H9 (cell line): Measurements from ENCODE around the gene THSD7A. TPM values are rescaled to one million over a fixed set of nuclear protein-coding genes. Genes with fewer than 3 reads are reported as not detected.

ENCODE experiments used
- DNase-seq: peaks from one replicate; pipeline ENCODE4 v3.0.0-alpha.2; 2017
- H2AFZ ChIP-seq: one replicate; pipeline ENCODE4 v1.6.1; 2013; ENCODE audit warnings: mild to moderate bottlenecking, low read length, control low read depth, moderate library complexity
- H2AK5ac ChIP-seq: 2 replicates; pipeline ENCODE4 v1.6.1; 2013; ENCODE audit warnings: low read length, control low read depth, mixed read lengths; ENCODE audit not compliant: insufficient read length
- H2BK120ac ChIP-seq: one replicate; pipeline ENCODE4 v1.6.1; 2013; ENCODE audit warnings: low read depth, mild to moderate bottlenecking, low read length, control low read depth, inconsistent platforms; ENCODE audit not compliant: poor library complexity, severe bottlenecking
- H2BK12ac ChIP-seq: 2 replicates; pipeline ENCODE4 v1.6.1; 2013; ENCODE audit warnings: low read length, control low read depth, mixed read lengths, low read depth; ENCODE audit not compliant: insufficient read length
- H2BK15ac ChIP-seq: 2 replicates; pipeline ENCODE4 v1.6.1; 2013; ENCODE audit warnings: low read depth, low read length, control low read depth
- H2BK20ac ChIP-seq: one replicate; pipeline ENCODE4 v1.6.1; 2013; ENCODE audit warnings: low read depth, mild to moderate bottlenecking, low read length, control low read depth, inconsistent platforms; ENCODE audit not compliant: poor library complexity, severe bottlenecking
- H2BK5ac ChIP-seq: 2 replicates; pipeline ENCODE4 v1.6.1; 2013; ENCODE audit warnings: low read length, control low read depth, mixed read lengths; ENCODE audit not compliant: insufficient read length
- H3K14ac ChIP-seq: 2 replicates; pipeline ENCODE4 v1.6.1; 2013; ENCODE audit warnings: low read length, control low read depth; ENCODE audit not compliant: insufficient read depth
- H3K18ac ChIP-seq: 2 replicates; pipeline ENCODE4 v1.6.1; 2013; ENCODE audit warnings: low read depth, mild to moderate bottlenecking, mixed read lengths, low read length, control low read depth; ENCODE audit not compliant: insufficient read length
- H3K23ac ChIP-seq: 2 replicates; pipeline ENCODE4 v1.6.1; 2013; ENCODE audit warnings: low read length, control low read depth, mixed read lengths, low read depth; ENCODE audit not compliant: insufficient read length
- H3K23me2 ChIP-seq: 2 replicates; pipeline ENCODE4 v1.6.1; 2013; ENCODE audit warnings: low read depth, mild to moderate bottlenecking, mixed read lengths, low read length, control low read depth; ENCODE audit not compliant: insufficient read length, poor library complexity, severe bottlenecking
- H3K27ac ChIP-seq: 2 replicates; pipeline ENCODE4 v1.5.1; 2013; ENCODE audit warnings: low read length, control low read depth, mixed read lengths, low read depth; ENCODE audit not compliant: insufficient read length
- H3K27me3 ChIP-seq: 2 replicates; pipeline ENCODE4 v1.6.1; 2013; ENCODE audit warnings: low read length, control low read depth, inconsistent platforms; ENCODE audit not compliant: insufficient read depth
- H3K4ac ChIP-seq: 2 replicates; pipeline ENCODE4 v1.6.1; 2013; ENCODE audit warnings: low read depth, mild to moderate bottlenecking, control low read depth, inconsistent platforms, low read length, moderate library complexity
- H3K4me1 ChIP-seq: 2 replicates; pipeline ENCODE4 v1.6.1; 2013; ENCODE audit warnings: low read length, control low read depth, inconsistent platforms; ENCODE audit not compliant: insufficient read depth
- H3K4me2 ChIP-seq: 2 replicates; pipeline ENCODE4 v1.6.1; 2013; ENCODE audit warnings: low read length, control low read depth, mixed read lengths; ENCODE audit not compliant: insufficient read length, insufficient read depth
- H3K56ac ChIP-seq: 2 replicates; pipeline ENCODE4 v1.6.1; 2013; ENCODE audit warnings: low read depth, mild to moderate bottlenecking, mixed read lengths, low read length, control low read depth; ENCODE audit not compliant: insufficient read length
- H3K79me1 ChIP-seq: 2 replicates; pipeline ENCODE4 v1.6.1; 2013; ENCODE audit warnings: low read depth, mild to moderate bottlenecking, moderate library complexity, low read length, control low read depth, inconsistent platforms; ENCODE audit not compliant: insufficient read depth, poor library complexity, severe bottlenecking
- H3K79me2 ChIP-seq: 2 replicates; pipeline ENCODE4 v1.6.1; 2013; ENCODE audit warnings: low read length, control low read depth, inconsistent platforms; ENCODE audit not compliant: insufficient read depth
- H3K9ac ChIP-seq: 2 replicates; pipeline ENCODE4 v1.6.1; 2013; ENCODE audit warnings: low read length, control low read depth, mixed read lengths; ENCODE audit not compliant: insufficient read length; ENCODE audit errors: extremely low read depth
- H3K9me3 ChIP-seq: one replicate; pipeline ENCODE4 v1.6.1; 2013; ENCODE audit warnings: low read depth, low read length, inconsistent platforms; ENCODE audit not compliant: control insufficient read depth
- H3T11ph ChIP-seq: one replicate; pipeline ENCODE4 v1.6.1; 2013; ENCODE audit warnings: mild to moderate bottlenecking, low read length, control low read depth, inconsistent platforms
- H4K20me1 ChIP-seq: one replicate; pipeline ENCODE4 v1.6.1; 2013; ENCODE audit not compliant: control insufficient read depth, insufficient read length, insufficient read depth
- H4K5ac ChIP-seq: 2 replicates; pipeline ENCODE4 v1.6.1; 2013; ENCODE audit warnings: low read depth, mild to moderate bottlenecking, mixed read lengths, low read length, control low read depth; ENCODE audit not compliant: insufficient read length
- H4K8ac ChIP-seq: replicated peaks from 2 replicates; pipeline ENCODE4 v1.6.1; 2013; ENCODE audit warnings: low read length, control low read depth, mixed read lengths, low read depth; ENCODE audit not compliant: insufficient read length
- H4K91ac ChIP-seq: 2 replicates; pipeline ENCODE4 v1.6.1; 2013; ENCODE audit warnings: low read depth, mild to moderate bottlenecking, moderate library complexity, mixed read lengths, low read length, control low read depth; ENCODE audit not compliant: insufficient read length
- H3K27ac Mint-ChIP-seq, 3 experiments: 2 replicates in 2 of 3; 3 replicates in 1 of 3; pipeline ENCODE4 v1.8.0; 2020 to 2021; ENCODE audit warnings: mixed read lengths in 3 of 3, mild to moderate bottlenecking in 1 of 3, moderate library complexity in 1 of 3
- H3K27me3 Mint-ChIP-seq: 2 replicates; pipeline ENCODE4 v1.8.0; 2021; ENCODE audit warnings: low read depth, mild to moderate bottlenecking, moderate library complexity, mixed read lengths
- H3K36me3 Mint-ChIP-seq, 3 experiments: 2 replicates in 2 of 3; 3 replicates in 1 of 3; pipeline ENCODE4 v1.8.0; 2020 to 2021; ENCODE audit warnings: low read depth in 3 of 3, mixed read lengths in 3 of 3; ENCODE audit not compliant: insufficient read depth in 1 of 3
- H3K4me1 Mint-ChIP-seq, 2 experiments: 2 replicates each; pipeline ENCODE4 v1.8.0; 2020; ENCODE audit warnings: mixed read lengths in 2 of 2
- H3K4me3 Mint-ChIP-seq, 2 experiments: 2 replicates in 1 of 2; 3 replicates in 1 of 2; pipeline ENCODE4 v1.8.0; 2020 to 2021; ENCODE audit warnings: mild to moderate bottlenecking in 2 of 2, mixed read lengths in 2 of 2, moderate library complexity in 1 of 2
- H3K9me3 Mint-ChIP-seq, 2 experiments: 2 replicates in 1 of 2; 3 replicates in 1 of 2; pipeline ENCODE4 v1.8.0; 2020; ENCODE audit warnings: mild to moderate bottlenecking in 2 of 2, mixed read lengths in 2 of 2, moderate library complexity in 1 of 2
- WGBS: extraction: QIAGEN DNeasy Blood & Tissue Kit; methylation state at CpG from one replicate; pipeline ENCODE4 v1.1.7; 2013; ENCODE audit warnings: missing lambda C conversion rate, low lambda C conversion rate, mixed read lengths; ENCODE audit not compliant: insufficient read length; ENCODE audit errors: extremely low coverage; 5-methylcytosine and 5-hydroxymethylcytosine counted together
- total RNA-seq: library from RNA; stranded (reverse); gene quantifications from 2 replicates; pipeline ENCODE4 v1.2.1, GENCODE V29; 2021
- TF ChIP-seq, protein P1 (sequence below): fragments of 200-600 bp; sonication (generic); conservative IDR thresholded peaks from 3 replicates; pipeline ENCODE4 v1.8.0; 2021; ENCODE audit warnings: antibody characterized with exemption, mild to moderate bottlenecking

THSD7A gene
- total RNA-seq, 1 experiment from 2014 or later, result 0.42 TPM

DNA sequence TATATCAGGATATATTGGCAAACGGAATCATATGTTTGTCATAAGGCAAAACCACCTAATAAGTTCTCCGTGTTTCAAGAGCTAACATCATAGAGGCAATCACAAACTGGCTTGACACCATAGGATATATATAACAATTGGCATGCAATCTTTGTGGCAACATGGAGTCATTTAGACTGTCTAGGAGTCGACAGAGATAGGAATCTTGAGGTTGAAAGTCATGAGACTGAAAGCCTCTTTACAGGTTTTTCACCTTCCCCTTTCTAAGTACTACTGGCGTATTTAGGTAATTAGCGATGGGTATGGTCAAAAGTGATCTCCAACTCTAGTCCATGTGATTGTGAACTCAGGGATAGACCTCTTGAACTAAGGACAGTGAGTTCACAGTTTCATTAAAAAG lies 63.7 kb downstream of the THSD7A start:
- H3K27ac ChIP-seq, result no peak overlapping the region
- no peaks in the 10 kb centered on the region for H3K79me2 ChIP-seq

More for the DNA sequence above, 63.7 kb downstream of the THSD7A start:
- TF ChIP-seq, protein P1, sequence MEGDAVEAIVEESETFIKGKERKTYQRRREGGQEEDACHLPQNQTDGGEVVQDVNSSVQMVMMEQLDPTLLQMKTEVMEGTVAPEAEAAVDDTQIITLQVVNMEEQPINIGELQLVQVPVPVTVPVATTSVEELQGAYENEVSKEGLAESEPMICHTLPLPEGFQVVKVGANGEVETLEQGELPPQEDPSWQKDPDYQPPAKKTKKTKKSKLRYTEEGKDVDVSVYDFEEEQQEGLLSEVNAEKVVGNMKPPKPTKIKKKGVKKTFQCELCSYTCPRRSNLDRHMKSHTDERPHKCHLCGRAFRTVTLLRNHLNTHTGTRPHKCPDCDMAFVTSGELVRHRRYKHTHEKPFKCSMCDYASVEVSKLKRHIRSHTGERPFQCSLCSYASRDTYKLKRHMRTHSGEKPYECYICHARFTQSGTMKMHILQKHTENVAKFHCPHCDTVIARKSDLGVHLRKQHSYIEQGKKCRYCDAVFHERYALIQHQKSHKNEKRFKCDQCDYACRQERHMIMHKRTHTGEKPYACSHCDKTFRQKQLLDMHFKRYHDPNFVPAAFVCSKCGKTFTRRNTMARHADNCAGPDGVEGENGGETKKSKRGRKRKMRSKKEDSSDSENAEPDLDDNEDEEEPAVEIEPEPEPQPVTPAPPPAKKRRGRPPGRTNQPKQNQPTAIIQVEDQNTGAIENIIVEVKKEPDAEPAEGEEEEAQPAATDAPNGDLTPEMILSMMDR, result no peak
- H2BK120ac ChIP-seq, result no peak overlapping the region
- H2BK12ac ChIP-seq, result no peak overlapping the region
- no peak overlapping the region for H3K18ac ChIP-seq
- no peak for DNase-seq
- no peaks in the 10 kb centered on the region for H3K9me3 ChIP-seq
- no CpG with 5 or more reads among the region's 5 CpGs for WGBS
- no peak overlapping the region for H2BK20ac ChIP-seq
- no peaks in the 10 kb centered on the region for H4K20me1 ChIP-seq
- no peaks in the 10 kb centered on the region for H3K4me1 ChIP-seq
- no peak overlapping the region for H3K9ac ChIP-seq
- no peak overlapping the region for H2BK15ac ChIP-seq
- H4K91ac ChIP-seq, result no peak overlapping the region
- H3K4me3 Mint-ChIP-seq, result no peak overlapping the region
- no peak overlapping the region for H2BK5ac ChIP-seq
- no peak overlapping the region for H3K14ac ChIP-seq
- no peaks in the 10 kb centered on the region for H3K4me1 Mint-ChIP-seq
- H4K8ac ChIP-seq, result no peak overlapping the region
- H2AK5ac ChIP-seq, result no peak overlapping the region
- no peak overlapping the region for H3K4ac ChIP-seq
- no peak overlapping the region for H3K23ac ChIP-seq
- H3K4me2 ChIP-seq, result no peak overlapping the region
- H3K27me3 Mint-ChIP-seq, result no peaks in the 10 kb centered on the region
- no peaks in the 10 kb centered on the region for H3K27me3 ChIP-seq
- H2AFZ ChIP-seq, result no peak overlapping the region
- H3K27ac Mint-ChIP-seq, result no peak overlapping the region
- H3K36me3 Mint-ChIP-seq, result no peaks in the 10 kb centered on the region
- H3K23me2 ChIP-seq, result no peaks in the 10 kb centered on the region
- H3K9me3 Mint-ChIP-seq, result no peaks in the 10 kb centered on the region
- H3K79me1 ChIP-seq, result no peaks in the 10 kb centered on the region
- H3K56ac ChIP-seq, result no peak overlapping the region
- H4K5ac ChIP-seq, result no peak overlapping the region
- H3T11ph ChIP-seq, result no peak overlapping the region
